Stimulated activated memory B cell treated with anti-CD40 and anti-IgM and Interleukin-4, amounts not matched to agents 10 μg/mL and 1 μg/mL and 100 μg/mL, for 72 hours (primary cell): ENCODE measurements around the gene CMTR1.
"Not testable (repeated sequence)": the region's sequence is repeated elsewhere in the genome, so short reads cannot be mapped to it uniquely, and the experiment has no call there.

Experiments used
- ATAC-seq: fragments of 150-1000 bp; cut with Tn5 transposase; 2 replicates; pipeline ENCODE4 v1.10.0; 2021
- H3K27ac Mint-ChIP-seq: one replicate; pipeline ENCODE4 v1.8.0; 2022; ENCODE audit warnings: mild to moderate bottlenecking, mixed read lengths
- H3K27me3 Mint-ChIP-seq: one replicate; pipeline ENCODE4 v1.8.0; 2022; ENCODE audit warnings: mixed read lengths
- H3K36me3 Mint-ChIP-seq: one replicate; pipeline ENCODE4 v1.8.0; 2022; ENCODE audit warnings: mixed read lengths
- H3K4me1 Mint-ChIP-seq: one replicate; pipeline ENCODE4 v1.8.0; 2022; ENCODE audit warnings: mixed read lengths
- H3K4me3 Mint-ChIP-seq: one replicate; pipeline ENCODE4 v1.8.0; 2022; ENCODE audit warnings: mild to moderate bottlenecking, moderate library complexity, mixed read lengths
- H3K9me3 Mint-ChIP-seq: one replicate; pipeline ENCODE4 v1.8.0; 2022; ENCODE audit warnings: mixed read lengths

The CMTR1 gene

DNA sequence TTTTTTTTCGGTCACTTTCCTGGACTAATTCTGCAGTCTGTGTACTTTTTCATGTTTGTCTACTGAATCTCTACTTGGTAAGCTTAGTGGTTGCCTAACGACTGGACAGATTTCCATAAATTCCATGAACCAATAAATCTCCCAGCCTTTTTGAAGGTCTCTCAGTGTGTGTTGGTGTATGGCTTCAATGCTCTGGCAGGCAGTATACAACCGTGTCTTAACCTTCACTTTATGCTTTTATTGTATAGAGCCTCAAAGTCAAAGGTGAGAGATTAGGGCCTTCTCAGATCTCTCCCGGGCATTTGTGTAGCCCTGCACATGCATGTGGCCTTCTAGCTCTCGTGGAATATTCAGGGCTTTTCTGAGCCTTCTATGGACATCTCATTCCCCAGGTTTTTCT lies 14.3 kb upstream of the CMTR1 start:
- H3K27me3 Mint-ChIP-seq: no peaks in the 10 kb centered on the region
- H3K4me3 Mint-ChIP-seq: no peak overlapping the region
- H3K27ac Mint-ChIP-seq: no peak overlapping the region
- H3K36me3 Mint-ChIP-seq: no peaks in the 10 kb centered on the region
- H3K4me1 Mint-ChIP-seq: no peaks in the 10 kb centered on the region
- no peak for ATAC-seq
- peaks cover 3% of the 10 kb centered on the region for H3K9me3 Mint-ChIP-seq

DNA sequence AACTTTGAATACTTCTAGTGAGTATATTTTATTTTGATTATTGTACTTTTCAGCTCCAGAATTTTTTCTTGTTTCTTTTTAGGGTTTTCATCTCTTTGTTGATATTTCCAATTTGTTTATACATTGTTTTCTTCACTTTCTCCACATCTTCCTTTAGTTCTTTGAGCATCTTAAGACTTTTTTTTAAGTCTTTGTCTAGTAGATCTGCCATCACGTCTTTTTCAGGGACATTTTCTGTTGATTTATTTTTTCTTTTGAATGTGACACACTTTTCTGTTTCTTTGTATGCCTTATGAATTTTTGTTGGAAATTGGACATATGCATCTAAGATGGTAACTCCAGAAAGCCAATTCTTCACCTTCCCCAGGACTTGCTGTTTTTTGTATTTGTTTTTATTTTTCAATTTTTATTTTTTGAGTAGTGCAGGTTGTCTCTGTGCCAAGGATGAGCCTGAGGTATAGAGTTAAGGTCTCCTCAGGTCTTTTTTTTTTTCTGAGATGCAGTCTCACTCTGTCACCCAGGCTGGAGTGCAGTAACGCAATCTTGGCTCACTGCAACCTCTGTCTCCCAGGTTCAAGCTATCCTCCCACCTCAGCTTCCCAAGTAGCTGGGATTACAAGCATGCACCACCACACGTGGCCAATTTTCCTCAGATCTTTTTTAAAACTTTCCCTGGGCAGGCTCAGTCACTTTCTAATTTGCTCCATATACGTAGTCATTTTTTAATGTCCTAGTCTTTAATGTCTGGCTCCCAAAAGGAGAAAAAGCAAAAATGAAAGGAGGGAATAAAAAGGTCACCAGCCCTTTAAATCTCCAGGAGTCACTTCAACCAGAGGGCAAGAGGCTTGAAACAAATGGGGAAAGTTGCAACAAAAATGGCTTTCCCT lies 6.7 kb upstream of the CMTR1 start:
- Mint-ChIP-seq H3K4me1 (no peaks in the 10 kb centered on the region), H3K27ac (no peak overlapping the region), H3K9me3 (peaks cover 5% of the 10 kb centered on the region), H3K36me3 (no peaks in the 10 kb centered on the region), H3K4me3 (no peak overlapping the region), H3K27me3 (peaks cover 10% of the 10 kb centered on the region)
- no peak for ATAC-seq

DNA sequence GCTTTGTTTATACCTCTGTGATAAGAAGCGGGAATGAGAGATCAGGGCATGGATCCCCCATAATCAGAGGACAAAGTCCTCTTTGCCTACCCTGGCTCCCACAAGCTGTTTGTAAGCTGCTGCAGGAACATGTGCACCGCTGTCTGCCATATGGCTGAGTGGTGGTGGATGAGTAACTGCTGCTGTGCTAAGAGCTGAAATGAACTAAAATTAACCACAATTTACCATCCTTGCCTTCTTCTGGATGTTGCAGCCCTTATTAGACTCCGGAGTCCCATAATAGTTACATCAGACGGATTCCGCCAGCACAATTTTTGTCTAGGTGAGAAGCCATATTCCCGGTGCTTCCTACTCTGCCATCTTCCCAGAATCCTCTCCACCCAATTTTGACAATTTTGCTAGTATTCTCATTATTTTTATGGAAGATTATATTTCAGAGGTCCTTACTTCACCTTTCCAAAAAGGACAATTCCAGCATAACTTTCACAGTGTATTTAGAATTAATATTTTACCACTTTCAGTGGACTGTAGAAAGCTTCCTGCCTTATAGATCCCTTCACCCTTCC lies 6.0 kb upstream of the CMTR1 start:
- H3K4me3 Mint-ChIP-seq: no peak overlapping the region
- H3K4me1 Mint-ChIP-seq: peaks cover 2% of the 10 kb centered on the region
- H3K36me3 Mint-ChIP-seq: no peaks in the 10 kb centered on the region
- peaks cover 5% of the 10 kb centered on the region for H3K9me3 Mint-ChIP-seq
- ATAC-seq: no peak
- peaks cover 10% of the 10 kb centered on the region for H3K27me3 Mint-ChIP-seq
- no peak overlapping the region for H3K27ac Mint-ChIP-seq

DNA sequence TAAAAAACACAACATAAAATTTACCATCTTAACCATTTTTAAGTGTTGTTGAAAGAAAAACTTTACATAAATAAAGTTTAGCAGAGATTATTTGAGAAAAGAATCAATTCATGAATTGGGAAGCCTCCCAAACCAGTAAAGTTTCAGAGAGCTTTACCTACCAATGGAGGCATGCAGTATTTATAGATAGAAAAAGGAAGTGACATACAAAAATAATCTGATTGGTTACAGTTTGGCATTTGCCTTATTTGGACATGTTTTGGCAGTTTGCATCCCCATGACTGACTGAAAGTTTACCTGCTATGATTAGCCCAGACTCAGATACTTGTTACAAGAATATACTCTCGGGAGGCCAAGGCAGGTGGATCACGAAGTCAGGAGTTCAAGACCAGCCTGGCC lies 3.7 kb upstream of the CMTR1 start:
- peaks cover 10% of the 10 kb centered on the region for H3K27me3 Mint-ChIP-seq
- no peaks in the 10 kb centered on the region for H3K36me3 Mint-ChIP-seq
- H3K9me3 Mint-ChIP-seq: peaks cover 5% of the 10 kb centered on the region
- ATAC-seq: no peak
- no peak overlapping the region for H3K4me3 Mint-ChIP-seq
- no peak overlapping the region for H3K27ac Mint-ChIP-seq
- peaks cover 12% of the 10 kb centered on the region for H3K4me1 Mint-ChIP-seq

DNA sequence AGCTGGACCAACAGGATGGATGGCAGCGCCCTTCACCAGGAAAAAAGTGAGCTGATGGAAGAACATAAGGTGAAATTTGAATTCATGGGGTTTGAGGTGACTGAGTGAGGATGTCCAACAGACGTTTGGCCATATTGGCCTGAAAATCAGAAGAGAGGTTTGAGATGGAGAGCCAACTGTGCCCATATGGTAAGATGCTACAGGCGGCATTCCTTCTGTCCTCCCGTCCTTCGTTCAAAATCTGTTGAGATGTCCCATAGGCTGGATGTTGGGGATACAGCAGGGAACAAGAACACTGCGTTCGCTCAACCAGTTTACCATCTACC lies 468 bp upstream of the CMTR1 start:
- Mint-ChIP-seq H3K27ac (peak overlapping the region; percentile 93), H3K9me3 (peaks cover 3% of the 10 kb centered on the region)
- ATAC-seq: no peak

DNA sequence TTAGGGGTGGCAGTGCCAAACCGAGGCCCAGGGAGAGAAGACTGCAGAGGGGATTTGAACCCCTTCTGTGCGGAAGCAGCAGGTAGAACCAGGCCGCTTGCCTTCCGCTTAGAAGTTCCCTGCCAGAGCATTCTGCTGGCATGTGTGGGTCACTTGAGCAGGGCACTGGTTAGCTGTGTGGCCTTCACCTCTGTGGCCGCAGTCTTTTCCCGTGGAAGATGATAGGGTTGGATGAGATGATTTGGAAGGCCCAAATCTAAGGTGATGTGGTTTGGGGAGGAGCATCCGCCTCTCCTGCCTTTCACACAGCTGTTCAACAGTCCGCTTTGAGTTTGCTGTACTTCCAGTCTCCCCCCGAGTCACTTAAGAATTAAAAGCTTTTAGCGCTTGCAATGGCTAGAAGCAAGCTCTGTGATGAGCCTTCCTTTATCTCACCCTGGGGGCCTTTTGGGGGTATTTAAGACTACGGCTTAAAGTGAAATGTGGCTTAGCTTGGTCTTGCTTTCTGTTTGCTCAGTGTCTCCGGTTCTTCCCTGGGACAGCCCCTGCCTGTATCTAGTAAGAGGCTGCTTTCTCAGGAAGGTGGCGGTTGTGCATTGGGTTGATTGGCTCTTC lies 743 bp downstream of the CMTR1 start:
- ATAC-seq: peak; percentile 56
- Mint-ChIP-seq H3K4me3 (peak overlapping the region; percentile 86), H3K4me1 (peaks cover 27% of the 10 kb centered on the region), H3K36me3 (peaks cover 24% of the 10 kb centered on the region), H3K9me3 (peaks cover 3% of the 10 kb centered on the region), H3K27me3 (no peaks in the 10 kb centered on the region), H3K27ac (peak overlapping the region; percentile 93)

More for the DNA sequence above, 468 bp upstream of the CMTR1 start:
- H3K27me3 Mint-ChIP-seq: no peaks in the 10 kb centered on the region
- peaks cover 13% of the 10 kb centered on the region for H3K36me3 Mint-ChIP-seq
- peaks cover 18% of the 10 kb centered on the region for H3K4me1 Mint-ChIP-seq
- peak overlapping the region; percentile 86 for H3K4me3 Mint-ChIP-seq

DNA sequence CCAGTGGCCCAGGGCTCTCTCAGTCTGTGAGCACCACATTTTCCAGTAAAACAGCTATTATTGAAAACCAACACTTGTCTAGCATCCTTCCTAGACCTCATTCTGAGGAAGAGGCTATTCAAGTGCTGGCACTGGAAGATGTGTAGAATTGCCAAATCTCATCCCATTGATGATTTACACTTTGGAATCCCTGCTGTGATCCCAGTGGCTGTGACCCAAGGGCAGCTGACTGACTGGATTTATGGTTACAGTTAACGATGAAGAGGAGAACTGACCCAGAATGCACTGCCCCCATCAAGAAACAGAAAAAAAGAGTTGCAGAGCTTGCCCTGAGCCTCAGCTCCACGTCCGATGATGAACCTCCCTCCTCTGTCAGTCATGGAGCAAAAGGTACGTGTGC lies 2.4 kb downstream of the CMTR1 start:
- Mint-ChIP-seq H3K4me3 (no peak overlapping the region), H3K36me3 (peaks cover 33% of the 10 kb centered on the region), H3K27ac (peak overlapping the region; percentile 93), H3K4me1 (peaks cover 34% of the 10 kb centered on the region), H3K9me3 (no peaks in the 10 kb centered on the region), H3K27me3 (no peaks in the 10 kb centered on the region)
- no peak for ATAC-seq

DNA sequence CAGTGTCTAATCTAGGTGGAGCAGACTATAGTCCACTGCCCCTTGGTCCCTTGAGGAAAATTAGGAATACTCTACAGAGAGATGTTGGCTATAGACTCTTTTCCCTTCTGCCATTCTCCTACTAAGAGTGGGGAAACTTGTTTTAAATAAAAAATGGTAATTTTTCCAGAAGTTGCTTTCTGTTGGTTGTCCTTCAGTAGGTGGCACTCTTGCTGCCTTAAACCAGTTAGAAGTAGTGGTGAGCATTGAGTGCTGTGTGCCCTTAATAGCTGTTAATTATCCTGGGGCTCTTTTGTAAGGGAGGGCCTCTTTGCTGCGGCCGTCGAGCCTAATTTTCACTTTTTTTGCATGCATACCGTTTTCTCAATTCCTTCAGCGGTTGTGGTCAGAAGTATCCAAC lies 2.8 kb downstream of the CMTR1 start:
- no peaks in the 10 kb centered on the region for H3K9me3 Mint-ChIP-seq
- no peak overlapping the region for H3K4me3 Mint-ChIP-seq
- H3K27me3 Mint-ChIP-seq: no peaks in the 10 kb centered on the region
- peaks cover 33% of the 10 kb centered on the region for H3K36me3 Mint-ChIP-seq
- ATAC-seq: no peak
- H3K4me1 Mint-ChIP-seq: peaks cover 34% of the 10 kb centered on the region
- H3K27ac Mint-ChIP-seq: peak overlapping the region; percentile 93

DNA sequence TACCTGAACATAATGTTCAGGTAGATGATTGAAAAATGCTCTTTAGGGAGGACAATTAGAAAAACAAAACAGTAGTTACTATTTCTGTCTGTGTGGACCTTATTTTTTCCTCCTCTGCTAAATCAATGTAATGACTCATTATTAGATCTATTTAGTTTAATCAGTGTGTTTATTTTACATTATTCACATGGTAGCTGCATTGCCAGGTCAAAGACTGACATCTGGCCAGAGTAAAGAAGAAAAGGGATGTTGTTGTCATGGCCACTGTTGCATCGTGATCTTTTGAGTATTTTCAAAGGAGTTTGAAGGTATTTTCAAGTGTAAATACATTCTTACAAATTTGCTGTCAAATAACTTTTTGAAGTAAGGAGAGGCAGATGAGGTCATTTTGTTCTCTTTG lies 5.9 kb downstream of the CMTR1 start:
- peaks cover 36% of the 10 kb centered on the region for H3K36me3 Mint-ChIP-seq
- ATAC-seq: no peak
- H3K27ac Mint-ChIP-seq: no peak overlapping the region

DNA sequence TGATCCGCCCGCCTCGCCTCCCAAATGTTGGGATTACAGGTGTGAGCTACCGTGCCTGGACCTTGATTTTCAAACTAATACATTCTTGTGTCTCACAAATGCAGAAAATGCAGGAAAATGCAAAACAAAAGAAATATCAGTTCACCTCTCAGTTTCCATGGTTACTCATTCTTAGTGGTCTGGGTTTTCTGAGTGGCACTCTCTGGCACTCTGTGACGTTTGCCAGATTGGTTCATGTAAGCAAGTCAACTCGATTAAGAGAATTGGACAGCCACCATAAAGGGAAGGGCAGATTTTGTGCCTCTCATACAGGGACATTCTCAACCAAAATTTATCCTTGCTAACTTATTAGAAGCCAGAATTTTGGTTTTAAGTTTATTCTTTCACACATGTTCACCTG lies 8.6 kb downstream of the CMTR1 start:
- Mint-ChIP-seq H3K9me3 (no peaks in the 10 kb centered on the region), H3K4me1 (peaks cover 25% of the 10 kb centered on the region), H3K4me3 (no peak overlapping the region), H3K27ac (peak overlapping the region; percentile 50), H3K36me3 (peaks cover 54% of the 10 kb centered on the region), H3K27me3 (no peaks in the 10 kb centered on the region)
- no peak for ATAC-seq

More for the DNA sequence above, 5.9 kb downstream of the CMTR1 start:
- H3K27me3 Mint-ChIP-seq: no peaks in the 10 kb centered on the region
- H3K9me3 Mint-ChIP-seq: no peaks in the 10 kb centered on the region
- peaks cover 32% of the 10 kb centered on the region for H3K4me1 Mint-ChIP-seq
- H3K4me3 Mint-ChIP-seq: no peak overlapping the region

DNA sequence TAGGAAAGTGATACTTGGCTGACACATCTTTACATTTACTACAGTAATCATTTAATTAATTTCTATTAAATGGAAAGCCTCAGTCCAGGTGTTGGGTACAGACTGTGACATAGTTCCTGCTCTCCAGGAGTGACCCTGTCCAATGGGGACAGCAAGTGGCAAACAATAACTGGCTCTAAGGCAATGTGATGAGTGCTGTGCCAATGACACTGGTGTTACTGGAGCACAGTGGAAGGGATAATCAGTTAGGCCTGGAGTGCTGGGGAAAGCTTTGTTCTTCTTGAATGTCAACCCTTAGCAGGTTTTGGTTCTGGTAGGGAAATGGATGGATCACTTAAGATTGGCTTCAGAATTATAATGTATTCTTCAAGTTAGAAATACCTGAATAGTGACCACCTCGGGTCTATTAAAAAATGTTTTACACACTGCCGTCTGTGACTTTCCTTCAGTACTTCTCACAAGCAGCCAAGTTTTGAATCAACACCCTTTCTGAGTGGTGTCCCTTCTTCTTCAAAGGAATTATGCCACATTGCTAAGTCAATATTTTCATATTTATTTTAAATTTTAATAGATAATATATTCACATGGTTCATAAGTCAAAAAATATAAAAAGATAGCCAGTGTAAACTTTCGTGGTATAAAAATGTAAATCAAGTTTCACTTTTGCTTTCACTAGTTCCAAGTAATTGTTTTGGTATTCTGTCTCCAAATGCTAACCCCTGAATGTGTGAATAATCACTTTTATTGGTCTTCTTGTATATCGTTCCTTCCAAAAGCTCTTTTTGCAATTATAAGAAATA lies 9.6 kb downstream of the CMTR1 start:
- H3K9me3 Mint-ChIP-seq: no peaks in the 10 kb centered on the region
- no peak for ATAC-seq
- H3K4me3 Mint-ChIP-seq: peak overlapping the region; percentile 36
- peaks cover 52% of the 10 kb centered on the region for H3K36me3 Mint-ChIP-seq
- H3K27ac Mint-ChIP-seq: peak overlapping the region; percentile 50
- H3K4me1 Mint-ChIP-seq: peaks cover 22% of the 10 kb centered on the region
- no peaks in the 10 kb centered on the region for H3K27me3 Mint-ChIP-seq

DNA sequence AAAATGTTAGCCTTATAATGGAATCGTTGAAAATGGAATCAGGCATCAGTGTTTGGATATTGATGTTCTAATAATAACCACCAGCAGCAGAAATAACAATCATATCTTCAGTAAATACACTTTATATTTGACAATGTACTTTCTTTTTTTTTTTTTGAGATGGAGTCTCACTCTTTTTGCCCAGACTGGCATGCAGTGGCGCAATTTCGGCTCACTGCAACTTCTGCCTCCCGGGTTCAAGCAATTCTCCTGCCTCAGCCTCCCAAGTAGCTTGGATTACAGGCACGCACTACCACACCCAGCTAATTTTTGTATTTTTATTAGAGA lies 10.2 kb downstream of the CMTR1 start:
- not testable (repeated sequence) for ATAC-seq, H3K27me3 Mint-ChIP-seq, H3K9me3 Mint-ChIP-seq
- Mint-ChIP-seq H3K4me3 (peak overlapping the region; percentile 36), H3K36me3 (peaks cover 47% of the 10 kb centered on the region), H3K27ac (peak overlapping the region; percentile 50), H3K4me1 (peaks cover 18% of the 10 kb centered on the region)

DNA sequence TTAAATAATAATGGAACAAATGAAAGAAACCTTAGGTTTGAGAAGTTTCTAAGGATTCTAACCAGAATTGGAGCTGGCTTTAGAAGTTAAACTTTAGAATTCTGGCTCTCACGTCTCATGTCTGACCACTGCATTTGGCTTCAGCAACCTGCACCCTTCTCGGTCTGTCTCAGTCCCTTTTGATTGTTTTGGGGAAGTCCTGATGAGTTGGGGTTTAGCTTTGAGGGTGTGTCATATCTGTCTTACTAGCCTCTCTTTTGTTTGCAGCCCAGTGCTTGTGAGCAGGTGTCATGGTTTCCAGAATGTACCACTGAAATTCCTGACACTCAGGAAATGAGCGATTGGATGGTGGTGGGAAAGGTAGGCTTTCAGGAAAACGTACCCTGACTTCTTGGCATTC lies 17.0 kb downstream of the CMTR1 start:
- ATAC-seq: no peak
- Mint-ChIP-seq H3K4me3 (no peak overlapping the region), H3K27ac (no peak overlapping the region), H3K27me3 (no peaks in the 10 kb centered on the region), H3K4me1 (no peaks in the 10 kb centered on the region), H3K36me3 (peaks cover 65% of the 10 kb centered on the region), H3K9me3 (no peaks in the 10 kb centered on the region)

DNA sequence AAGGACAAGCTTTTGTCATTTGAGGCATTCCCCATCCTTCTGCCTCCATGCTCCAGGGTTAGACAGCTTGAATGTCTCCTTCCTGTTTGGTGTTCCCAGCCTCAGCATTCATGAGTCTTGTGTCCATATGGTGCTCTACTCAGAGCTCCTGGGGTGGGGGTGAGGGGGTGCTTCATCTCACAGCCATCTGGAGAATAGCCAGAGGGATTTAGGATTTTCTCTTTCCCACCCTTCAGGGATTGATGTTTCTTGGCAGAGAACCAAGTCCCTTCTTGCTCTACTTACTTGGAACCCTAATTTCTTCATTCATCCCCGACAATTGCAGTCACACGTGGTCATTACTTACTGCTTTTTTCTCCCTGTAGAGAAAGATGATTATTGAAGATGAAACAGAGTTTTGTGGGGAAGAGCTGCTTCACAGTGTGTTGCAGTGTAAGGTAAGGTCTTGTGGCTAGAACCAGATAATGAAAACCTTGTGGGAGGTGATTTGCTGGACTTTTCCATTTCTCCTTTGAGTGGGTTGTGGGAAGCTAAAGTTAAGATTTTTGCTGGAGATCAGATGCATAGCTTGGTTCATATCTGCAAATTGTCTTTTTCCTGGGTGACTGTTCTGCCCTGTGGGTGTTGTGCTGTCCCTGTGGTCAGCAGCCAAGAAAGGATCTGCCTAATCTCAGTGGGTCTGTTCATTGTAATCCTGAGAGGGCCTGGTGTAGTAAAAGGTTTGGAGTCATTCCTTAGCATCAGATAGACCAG lies 18.6 kb downstream of the CMTR1 start:
- Mint-ChIP-seq H3K27ac (peak overlapping the region; percentile 8), H3K27me3 (no peaks in the 10 kb centered on the region), H3K9me3 (no peaks in the 10 kb centered on the region), H3K4me1 (peaks cover under 1% of the 10 kb centered on the region), H3K36me3 (peaks cover 68% of the 10 kb centered on the region), H3K4me3 (no peak overlapping the region)
- ATAC-seq: no peak

DNA sequence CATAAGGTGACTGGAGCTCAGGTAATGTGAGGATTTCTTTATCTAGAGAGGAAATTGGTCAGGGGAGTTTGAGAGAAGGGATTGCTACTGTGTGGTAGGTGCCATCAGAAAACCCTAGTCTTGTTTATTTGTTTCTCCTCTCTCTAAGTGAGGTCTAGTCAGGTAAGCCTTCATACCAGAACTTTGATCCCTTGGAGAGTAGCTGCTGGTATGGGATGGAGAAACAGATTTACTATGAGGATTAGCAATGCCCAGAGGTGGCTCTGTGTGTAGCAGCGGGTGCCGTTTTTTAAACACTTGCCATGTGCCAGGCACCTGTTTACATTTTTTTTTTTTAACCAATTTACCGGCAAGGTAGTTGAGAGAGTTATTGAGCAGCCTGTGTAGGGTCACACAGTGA lies 19.5 kb downstream of the CMTR1 start:
- H3K27ac Mint-ChIP-seq: peak overlapping the region; percentile 8
- H3K27me3 Mint-ChIP-seq: no peaks in the 10 kb centered on the region
- H3K36me3 Mint-ChIP-seq: peaks cover 69% of the 10 kb centered on the region
- ATAC-seq: no peak
- H3K4me3 Mint-ChIP-seq: no peak overlapping the region
- peaks cover 7% of the 10 kb centered on the region for H3K4me1 Mint-ChIP-seq
- no peaks in the 10 kb centered on the region for H3K9me3 Mint-ChIP-seq
